GM18519 (cell line): ENCODE data around the gene CTDSPL.

Experiments
- ATAC-seq: cut with Tn5 transposase; IDR thresholded peaks from one replicate; pipeline ENCODE4 v1.9.1; 2021; ENCODE audit warnings: mild to moderate bottlenecking, moderate library complexity; ENCODE audit not compliant: unreplicated experiment, low FRiP score

The CTDSPL gene

DNA sequence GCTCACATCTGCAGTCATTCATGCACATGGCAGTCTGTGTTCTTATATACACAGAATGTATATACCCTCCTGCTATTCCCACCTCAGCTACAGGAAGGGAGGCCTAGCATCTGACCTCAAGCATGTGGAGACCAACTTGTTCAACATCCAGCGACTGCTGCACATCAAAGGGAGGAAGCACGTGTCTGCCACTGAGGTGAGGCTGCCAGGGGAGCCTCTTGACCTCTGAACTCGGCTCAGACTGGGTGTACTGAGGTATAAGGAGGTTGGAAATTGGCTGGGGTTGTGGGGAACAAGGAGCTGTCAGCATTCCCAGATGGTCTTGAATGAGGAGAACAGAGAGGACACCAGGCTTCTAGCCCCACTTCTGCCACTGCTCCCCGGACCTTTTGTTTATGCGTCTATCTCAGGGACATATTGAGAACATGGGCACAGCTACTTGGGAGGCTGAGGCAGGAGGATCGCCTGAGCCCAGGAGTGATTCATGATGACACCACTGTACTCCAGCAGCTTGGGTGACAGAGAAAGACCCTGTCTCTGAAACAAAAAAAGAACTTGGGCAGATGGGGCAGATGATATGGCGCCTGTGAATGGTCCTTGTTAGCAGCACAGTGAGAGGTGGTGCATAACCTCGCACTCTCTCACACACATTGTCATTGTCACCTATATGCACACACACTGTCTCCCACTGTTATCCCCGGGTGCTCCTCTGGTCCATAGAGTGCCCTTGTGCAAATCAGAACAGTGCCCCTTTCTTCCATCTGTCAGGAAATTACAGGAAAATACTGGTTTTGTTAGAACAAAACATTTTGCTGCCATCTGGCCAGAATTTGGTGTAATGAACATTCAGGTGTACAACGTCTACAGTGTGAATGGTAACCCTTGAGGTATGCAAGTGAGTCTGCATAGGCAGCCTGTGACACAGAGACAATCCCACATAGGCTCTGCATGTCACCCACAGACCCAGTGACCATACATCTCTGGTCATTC is 134.3 kb downstream of the CTDSPL start:
- ATAC-seq = no peak

DNA sequence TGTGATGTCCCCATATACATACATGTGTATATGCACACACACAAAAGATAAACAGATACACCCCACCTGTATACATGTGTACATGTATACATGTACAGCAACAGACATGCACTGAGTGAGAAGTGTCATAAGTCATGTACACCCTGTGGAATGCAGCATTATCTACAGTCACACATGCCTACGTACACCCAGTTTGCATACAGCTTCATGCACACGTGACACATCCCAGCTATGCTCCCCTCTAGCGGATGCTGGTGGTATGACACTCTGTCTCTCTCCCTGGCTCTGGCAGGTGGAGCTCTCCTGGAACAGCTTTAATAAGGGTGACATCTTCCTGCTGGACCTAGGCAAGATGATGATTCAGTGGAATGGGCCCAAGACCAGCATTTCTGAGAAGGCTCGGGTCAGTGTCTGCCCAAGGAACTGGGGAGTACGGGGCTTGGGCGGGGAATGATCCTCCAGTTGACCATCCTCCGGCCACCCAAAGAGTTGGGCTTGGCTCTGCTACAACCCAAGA is 135.2 kb downstream of the CTDSPL start:
- peak; percentile 69 for ATAC-seq

DNA sequence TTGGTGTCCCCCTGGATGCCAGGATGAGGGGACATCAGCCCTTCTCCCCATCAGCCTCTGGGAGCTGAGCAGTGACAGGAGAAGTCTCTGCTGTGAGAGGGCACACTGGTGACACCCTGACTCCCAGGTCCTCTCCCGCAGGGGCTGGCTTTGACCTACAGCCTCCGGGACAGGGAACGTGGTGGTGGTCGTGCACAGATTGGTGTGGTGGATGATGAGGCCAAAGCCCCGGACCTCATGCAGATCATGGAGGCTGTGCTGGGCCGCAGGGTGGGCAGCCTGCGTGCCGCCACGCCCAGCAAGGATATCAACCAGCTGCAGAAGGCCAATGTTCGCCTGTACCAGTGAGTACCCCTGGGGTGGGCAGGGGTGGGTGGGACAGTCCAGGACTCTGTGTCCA is 135.7 kb downstream of the CTDSPL start:
- ATAC-seq = no peak

DNA sequence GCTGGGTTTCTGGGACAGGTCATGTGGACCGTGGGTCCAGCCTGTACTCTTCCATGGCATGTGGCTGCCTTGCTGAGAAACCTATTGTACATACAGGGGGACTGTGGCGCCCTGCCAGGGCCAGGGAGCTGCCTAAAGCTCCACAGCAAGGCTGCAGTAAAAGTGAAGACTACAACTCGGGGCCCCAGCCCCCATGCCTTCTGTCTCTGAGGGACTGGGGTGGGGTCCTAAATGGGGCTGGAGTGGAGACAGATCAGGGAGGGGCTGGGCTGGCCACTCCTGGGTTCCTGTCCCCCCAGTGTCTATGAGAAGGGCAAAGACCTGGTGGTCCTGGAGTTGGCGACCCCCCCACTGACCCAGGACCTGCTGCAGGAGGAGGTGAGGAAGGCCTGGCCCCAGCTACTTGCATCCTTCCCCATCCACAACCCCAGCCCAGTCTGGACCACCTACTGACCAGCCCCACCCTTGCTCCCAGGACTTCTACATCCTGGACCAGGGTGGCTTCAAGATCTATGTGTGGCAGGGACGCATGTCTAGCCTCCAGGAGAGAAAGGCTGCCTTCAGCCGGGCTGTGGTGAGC is 136.2 kb downstream of the CTDSPL start:
- no peak for ATAC-seq

DNA sequence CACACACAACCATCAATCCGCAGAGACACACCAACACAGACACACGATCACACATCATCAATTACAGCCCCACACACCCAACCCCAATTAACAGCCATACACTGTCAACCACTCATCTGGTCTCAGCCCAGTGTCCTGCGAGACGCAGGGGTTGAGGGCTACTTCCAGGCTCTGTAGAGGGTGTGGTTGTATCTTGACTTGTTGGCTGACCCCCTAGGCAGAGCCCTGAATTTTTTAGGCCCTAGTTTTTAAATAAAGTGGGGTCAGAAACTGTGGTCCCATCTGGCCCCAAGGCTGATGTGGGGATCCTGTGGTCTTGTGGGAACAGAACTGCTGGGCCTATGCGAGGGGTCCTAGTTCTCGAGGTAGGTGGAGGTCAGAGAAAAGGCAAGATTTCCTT is 138.2 kb downstream of the CTDSPL start:
- ATAC-seq = no peak

DNA sequence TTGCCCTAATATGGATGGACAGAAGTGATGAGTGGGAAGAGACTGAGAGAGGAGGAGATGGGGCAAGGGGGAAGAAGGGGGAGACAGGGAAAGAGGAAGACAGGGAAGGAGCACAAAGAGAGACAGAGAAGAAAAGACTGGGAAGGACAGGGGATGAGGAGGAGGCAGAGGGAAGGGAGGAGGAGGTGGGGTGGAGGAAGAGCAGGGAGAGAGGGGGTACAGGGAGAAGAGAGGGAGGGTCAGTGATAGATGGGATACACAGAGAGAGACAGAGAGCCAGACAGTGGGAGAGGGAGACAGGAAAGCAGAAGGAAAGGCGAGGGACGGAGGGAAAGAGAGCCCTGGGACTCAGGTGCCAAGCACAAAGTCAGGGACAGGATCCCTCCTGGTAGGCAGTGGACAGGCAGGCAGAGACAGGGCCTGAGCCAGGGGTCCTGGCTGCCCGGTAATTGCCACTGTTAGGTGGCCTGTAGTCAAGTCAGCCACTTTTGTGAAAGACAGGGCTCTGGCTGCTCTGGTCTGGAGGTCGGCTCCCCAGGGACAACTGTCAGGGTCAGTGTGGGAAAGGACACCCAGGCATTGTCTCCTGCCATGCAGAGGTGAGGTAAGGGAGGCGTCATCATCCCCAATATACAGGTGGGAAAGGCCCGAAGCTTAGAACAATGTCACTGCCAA is 138.7 kb downstream of the CTDSPL start:
- no peak for ATAC-seq

DNA sequence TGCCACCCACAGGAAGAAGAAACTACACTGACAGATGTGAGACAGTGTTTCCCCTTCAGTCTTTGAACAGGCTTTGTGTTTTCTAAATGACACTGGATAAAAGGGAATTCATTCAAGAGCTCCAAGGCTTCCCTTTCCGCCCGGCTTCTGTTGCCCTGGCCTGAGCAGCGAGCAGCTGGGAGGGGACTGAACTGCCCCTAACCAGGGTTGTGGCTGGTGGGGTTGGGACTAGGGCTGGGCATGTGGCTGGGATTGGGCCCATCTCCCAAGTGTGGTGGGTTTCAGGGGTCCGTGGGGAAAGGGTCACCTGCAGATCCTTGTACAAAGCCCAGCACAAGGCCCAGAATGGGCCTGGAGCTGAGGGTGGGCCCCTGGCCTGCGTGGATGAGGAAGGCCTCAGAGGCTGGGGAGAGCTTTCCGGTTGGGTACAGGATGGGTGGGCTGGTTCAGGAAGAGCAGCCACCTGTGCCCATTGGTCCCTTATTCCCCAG is 139.3 kb downstream of the CTDSPL start:
- ATAC-seq = no peak

DNA sequence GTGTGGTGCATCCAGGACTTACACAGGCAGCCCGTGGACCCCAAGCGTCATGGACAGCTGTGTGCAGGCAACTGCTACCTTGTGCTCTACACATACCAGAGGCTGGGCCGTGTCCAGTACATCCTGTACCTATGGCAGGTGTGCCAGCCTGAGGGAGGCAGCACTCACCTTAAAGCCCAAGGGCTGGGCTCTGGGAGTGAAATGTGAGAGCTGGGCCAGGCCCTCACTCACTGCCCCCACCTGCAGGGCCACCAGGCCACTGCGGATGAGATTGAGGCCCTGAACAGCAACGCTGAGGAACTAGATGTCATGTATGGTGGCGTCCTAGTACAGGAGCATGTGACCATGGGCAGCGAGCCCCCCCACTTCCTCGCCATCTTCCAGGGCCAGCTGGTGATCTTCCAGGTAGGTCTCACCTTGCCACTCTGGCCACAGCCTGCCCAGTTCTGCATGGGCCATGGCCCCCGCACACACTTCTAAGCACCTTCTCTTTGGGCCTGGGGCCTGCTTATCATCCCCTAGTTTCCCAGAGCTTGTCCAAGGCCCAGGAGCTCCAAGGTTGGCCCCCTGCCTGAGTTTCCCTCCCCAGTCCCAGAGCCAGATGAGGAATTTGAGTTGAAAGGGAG is 139.9 kb downstream of the CTDSPL start:
- no peak for ATAC-seq

DNA sequence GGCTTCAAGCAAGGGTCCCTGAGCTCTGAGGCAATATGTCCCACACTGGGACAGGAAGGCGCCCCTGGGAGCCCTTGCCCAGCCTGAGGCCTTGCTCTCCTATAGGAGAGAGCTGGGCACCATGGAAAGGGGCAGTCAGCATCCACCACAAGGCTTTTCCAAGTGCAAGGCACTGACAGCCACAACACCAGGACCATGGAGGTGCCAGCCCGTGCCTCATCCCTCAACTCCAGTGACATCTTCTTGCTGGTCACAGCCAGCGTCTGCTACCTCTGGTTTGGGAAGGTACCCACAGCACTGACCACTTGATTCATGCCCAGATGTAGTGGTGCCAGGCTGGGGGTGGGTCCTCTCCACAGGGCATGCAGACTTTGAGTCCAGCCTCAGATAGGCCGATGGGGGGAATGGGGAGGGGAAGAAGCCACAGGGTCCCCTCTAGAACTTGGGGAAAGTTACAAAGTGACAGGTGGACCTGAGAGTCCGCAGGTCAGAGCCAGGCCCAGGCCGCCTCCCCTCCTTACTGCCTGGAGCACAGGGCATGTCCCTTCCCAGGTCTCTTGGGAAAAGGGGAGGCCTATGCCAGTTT is 140.7 kb downstream of the CTDSPL start:
- no peak for ATAC-seq

DNA sequence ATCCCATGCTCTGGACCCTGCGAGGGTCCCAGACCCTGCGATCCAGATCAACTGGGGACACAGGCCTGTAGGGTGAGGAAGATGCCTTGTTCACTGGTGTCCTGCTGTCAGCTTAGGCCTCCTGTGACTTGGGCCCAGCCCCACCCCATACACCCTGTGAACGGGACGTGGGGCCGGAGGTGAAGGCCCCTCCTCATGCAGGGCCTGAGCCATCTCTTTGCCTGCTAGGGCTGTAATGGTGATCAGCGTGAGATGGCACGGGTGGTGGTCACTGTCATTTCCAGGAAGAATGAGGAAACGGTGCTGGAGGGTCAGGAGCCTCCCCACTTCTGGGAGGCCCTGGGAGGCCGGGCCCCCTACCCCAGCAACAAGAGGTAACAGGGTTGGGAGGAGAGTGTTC is 141.3 kb downstream of the CTDSPL start:
- no peak for ATAC-seq

DNA sequence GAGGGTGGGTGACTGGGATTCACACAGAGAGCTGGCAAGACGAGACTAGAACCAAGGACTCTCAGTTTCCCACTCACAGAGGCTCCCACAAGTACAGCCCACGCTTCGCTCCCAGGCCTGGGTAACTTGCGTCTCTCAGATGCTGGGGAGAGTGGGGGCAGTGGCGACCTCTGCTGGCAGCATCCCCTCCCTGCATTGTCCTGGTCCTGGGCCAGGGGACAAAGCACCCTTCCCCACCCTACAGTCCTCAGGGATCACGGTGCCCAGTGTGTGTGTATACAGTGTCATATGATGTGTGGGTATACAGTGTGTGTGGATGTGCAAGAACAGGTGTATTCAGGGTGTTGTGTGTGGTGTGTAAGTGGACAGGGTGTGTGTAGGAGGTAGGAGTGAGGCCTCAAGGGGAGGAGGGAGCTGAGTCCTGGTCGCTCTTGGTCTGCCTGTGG is 141.7 kb downstream of the CTDSPL start:
- no peak for ATAC-seq

DNA sequence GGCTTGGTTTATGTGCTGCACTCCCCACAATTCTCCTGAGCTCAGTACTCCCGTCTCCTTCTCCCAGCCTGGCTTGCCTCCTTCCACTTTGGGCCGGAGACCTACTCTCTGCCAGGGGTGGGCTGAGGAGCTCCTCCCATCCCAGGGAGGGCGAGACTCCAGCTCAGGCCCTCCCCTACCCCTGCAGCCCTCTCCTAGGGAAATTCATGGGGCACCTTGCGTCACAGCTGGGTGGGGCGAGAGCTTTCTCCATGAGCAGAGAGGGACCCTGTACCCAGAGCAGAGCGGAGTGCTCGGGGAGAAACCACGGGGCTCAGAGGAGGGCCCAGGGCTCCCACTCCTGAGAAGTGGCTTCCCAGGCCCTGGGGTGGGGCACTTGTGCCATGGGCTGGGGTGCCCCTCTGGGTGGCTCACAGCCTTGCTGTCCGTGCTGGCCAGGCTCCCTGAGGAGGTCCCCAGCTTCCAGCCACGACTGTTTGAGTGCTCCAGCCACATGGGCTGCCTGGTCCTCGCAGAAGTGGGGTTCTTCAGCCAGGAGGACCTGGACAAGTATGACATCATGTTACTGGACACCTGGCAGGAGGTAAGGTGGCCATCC is 142.2 kb downstream of the CTDSPL start:
- ATAC-seq = no peak

DNA sequence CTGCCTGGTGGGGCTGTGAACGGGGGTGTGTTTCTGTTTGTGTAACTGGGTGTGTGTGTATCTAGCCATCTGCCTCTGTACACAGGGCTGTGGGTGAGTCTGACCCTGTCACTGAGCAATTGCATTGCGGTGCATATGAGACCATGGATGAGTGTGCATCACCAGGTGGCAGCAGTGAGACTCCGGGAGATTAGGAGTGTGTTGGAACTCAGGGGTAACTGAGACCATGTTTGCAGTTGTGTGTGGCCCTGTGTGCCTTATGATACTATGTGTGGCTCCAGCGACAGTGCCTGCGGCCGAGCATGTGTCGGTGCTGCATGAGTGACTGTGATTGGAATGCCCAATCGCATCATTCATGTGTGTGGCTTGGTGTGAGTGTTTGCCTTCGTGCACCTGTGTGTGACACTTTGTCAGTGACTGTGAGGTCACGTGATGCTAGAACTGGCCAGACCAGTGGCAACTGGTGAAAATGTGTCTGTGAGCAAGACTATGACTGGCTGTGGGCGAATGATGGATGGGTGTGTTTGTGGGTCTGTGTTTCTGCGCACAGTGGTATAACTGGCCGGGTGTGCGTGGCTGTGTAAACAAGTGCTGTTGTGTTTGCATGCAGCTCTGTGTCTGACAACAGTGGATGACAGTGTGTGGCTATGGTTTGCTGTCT is 142.9 kb downstream of the CTDSPL start:
- ATAC-seq = peak; percentile 57

DNA sequence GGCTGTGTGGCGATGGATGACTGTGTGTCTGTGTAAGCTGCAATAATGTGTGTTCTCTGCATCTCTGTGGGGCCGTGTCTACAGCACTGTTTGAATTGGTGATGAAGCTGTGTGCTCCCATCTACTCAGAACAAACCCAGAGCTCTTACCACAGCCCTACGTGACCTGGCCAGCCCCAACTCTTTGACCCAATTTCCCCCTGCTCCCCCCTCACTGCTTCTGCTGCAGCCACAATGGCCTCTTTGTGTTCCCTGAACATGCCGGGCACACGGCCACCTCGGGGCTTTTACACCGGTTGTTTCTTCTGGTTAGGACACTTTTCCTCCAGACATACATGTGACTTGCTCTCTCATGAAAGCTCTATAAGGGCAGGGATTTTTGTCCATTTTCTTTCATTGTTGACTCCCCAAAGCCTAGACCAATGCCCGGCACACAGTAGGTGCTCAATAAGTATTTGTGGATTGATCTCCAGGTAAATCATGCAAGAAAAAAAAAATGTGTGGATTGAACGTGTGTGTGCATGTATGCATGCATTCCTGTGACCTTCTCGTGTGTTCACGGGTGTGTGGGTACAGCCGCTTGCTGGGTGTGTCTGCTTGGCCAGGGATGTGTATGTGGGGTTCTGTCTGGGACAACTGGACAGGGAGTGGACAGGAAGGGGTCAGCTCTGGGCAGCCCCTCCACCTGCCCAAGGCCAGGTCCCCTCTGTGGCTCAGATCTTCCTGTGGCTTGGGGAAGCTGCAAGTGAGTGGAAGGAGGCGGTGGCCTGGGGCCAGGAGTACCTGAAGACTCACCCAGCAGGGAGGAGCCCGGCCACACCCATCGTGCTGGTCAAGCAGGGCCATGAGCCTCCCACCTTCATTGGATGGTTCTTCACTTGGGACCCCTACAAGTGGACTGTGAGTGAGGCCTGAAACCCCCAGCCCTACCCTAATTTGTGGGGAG is 143.7 kb downstream of the CTDSPL start:
- no peak for ATAC-seq

DNA sequence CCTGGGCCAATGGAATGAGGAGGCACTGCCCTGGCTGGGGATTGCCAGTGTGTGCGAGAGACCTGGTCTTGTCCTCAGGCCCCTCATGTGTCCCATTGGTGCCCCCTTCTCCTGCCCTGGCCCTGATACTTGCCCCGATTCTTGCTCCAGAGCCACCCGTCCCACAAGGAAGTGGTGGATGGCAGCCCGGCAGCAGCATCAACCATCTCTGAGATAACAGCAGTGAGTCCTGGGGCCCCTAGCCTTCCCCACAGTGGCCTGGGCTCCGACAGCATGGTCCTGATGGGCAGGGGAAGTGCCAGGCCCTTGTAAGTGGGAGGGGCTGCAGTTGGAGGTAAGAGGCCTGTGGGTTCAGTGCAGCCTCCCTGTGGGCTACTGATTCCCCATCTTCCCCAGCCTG is 144.4 kb downstream of the CTDSPL start:
- ATAC-seq = no peak

DNA sequence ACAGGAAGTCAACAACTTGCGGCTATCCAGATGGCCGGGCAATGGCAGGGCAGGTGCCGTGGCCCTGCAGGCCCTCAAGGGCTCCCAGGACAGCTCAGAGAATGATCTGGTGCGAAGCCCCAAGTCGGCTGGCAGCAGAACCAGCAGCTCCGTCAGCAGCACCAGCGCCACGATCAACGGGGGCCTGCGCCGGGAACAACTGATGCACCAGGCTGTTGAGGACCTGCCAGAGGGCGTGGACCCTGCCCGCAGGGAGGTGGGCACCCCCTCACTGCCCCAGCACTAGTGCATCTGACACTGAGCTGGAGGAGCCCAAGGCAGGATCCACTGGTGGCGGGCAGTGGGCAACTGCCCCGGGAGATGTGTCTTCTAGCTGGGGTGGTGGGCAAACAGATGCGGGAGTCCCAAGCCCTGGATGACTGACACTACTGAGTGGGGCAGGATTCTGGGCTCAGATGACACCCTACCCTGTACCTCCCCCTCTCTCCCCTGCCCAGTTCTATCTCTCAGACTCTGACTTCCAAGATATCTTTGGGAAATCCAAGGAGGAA is 144.8 kb downstream of the CTDSPL start:
- ATAC-seq = no peak

DNA sequence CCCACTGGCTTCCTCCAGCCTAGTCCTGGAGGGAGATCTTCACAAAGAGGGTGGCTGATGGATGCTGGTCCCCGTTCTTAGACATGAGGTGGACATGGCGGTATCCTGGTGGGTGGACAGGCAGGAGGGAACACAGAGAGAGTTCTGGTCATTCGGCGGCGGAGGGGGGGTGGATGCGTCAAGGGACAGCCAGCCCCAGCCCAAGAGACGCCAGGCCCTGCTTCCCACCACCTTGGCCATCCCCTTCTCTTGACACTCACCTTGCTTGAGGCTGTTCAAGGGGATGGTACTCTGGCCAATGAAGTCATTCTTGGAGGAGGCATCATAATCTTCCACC is 146.0 kb downstream of the CTDSPL start:
- no peak for ATAC-seq

DNA sequence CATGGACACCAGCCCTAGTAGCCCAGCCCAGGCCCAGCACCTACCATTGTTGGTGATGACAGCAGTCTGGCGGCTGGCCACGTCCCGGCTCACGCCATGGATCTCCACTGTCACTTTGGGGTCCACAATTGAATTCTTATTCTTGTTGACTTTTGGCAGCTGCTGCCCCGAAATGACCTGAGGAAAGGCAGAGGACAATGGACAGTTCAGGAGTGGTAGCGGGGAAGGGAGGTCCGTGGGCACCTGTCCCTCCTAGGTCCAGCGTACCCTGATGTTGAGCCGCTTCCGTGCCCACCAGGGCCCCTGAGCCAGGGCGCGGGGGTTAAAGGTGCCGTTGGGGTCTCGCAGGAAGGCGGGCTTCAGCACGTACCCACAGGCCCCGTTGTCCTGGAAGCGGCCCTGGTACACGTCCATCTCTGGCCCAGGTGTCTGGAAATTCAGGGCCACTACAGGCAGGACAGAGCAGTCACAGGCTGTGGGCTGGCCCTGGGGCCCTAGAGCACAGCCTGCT is 146.6 kb downstream of the CTDSPL start:
- ATAC-seq = no peak
